GM19328 (cell line): ENCODE data around the gene GPSM1.

Experiments used
- ATAC-seq: cut with Tn5 transposase; IDR thresholded peaks from one replicate; pipeline ENCODE4 v1.9.1; 2021; ENCODE audit warnings: mild to moderate bottlenecking, moderate library complexity; ENCODE audit not compliant: unreplicated experiment

GPSM1 gene

DNA sequence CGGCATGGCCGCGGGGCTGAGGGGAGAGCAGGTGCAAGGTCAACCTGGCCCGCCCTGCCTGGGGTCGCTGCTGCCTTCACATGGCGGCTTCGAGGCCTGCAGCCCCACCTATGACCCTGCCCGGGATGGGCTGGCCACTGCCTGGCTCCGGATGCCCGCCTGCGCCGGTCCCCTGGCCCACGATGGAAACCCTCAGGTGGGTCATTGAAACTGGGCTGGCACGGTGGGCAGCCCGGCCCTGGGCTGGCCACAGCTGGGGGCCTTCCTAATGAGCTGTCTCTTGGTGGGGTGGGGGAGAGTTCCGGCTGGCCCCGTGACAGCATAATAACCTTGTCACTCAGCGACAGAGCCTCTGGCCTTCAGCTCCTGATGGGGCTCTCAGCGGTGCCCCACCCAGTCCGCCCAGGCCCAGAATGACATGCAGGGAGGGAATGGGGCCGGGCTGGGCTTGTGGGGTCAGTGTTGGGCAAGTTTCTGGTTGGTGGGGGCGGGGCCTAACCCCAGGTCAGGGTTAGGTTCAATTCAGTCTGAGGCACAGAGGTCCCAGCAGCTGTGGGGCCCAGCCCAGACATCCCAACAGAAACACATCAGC, 23.4 kb upstream of the GPSM1 start, which contains the start of gene CCDC187:
Gene CCDC187, minus strand, starts transcription at position 270 of the 592 bp plus-strand sequence. Its CDS starts 264 bp downstream, at position 6.
- ATAC-seq: no peak

DNA sequence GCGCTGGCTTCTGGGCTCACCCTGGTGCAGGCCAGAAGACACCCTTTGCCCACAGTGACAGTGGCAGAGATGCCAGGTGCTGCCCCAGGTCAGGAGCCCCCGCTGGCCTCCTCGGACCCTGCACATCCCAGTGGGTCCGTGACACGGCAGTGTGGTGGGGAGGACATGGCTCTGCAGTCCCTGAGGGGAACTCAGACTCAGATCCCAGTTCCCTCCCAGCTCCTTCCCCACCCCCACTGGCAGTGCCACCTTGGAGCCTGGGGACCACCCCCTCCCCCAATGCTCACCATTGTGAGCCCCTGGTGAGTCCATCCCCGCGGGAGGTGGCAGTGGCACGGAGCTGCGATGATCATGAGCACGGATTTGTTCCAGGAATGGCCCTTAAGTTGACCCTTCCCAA, 22.9 kb upstream of the GPSM1 start:
- ATAC-seq: no peak

DNA sequence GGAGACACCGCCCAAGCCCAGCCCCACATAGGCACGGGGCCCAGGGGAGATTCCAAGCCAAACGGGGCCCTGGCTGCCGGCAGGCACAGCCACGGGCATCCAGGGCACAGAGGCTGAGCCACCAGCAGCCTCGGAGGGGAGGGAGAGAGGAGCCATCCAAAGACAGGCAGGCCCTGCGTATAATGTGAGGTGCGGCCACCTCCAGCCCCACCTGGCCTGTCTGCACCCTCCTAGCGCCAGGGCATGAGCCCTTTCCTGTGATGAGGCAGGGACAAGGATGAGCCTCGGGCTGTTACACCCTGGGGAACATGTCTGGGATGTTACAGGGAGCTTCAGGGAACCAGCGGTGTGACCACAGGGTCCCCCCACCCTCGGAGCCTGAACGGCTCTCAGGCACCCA, 22.4 kb upstream of the GPSM1 start:
- ATAC-seq: no peak

DNA sequence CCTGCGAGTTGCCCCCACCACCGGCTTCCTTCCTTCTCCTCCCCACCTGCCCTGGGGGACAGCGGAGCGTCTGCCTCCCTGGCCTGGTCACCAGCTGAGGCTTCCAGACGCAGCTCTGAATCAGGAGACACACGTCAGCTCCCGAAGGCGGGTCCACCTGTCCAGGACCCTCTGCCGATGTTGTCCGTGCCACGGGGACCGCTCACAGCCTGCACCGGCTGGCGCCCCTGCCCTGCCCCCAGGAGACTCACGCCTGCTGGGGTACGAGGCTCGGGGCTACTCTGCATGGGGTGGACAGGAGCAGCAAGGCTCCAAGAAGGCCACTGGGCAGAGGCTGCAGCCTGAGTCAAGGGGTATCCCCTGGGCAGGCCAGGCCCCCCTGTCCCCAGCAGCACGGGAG, 21.5 kb upstream of the GPSM1 start:
- no peak for ATAC-seq

DNA sequence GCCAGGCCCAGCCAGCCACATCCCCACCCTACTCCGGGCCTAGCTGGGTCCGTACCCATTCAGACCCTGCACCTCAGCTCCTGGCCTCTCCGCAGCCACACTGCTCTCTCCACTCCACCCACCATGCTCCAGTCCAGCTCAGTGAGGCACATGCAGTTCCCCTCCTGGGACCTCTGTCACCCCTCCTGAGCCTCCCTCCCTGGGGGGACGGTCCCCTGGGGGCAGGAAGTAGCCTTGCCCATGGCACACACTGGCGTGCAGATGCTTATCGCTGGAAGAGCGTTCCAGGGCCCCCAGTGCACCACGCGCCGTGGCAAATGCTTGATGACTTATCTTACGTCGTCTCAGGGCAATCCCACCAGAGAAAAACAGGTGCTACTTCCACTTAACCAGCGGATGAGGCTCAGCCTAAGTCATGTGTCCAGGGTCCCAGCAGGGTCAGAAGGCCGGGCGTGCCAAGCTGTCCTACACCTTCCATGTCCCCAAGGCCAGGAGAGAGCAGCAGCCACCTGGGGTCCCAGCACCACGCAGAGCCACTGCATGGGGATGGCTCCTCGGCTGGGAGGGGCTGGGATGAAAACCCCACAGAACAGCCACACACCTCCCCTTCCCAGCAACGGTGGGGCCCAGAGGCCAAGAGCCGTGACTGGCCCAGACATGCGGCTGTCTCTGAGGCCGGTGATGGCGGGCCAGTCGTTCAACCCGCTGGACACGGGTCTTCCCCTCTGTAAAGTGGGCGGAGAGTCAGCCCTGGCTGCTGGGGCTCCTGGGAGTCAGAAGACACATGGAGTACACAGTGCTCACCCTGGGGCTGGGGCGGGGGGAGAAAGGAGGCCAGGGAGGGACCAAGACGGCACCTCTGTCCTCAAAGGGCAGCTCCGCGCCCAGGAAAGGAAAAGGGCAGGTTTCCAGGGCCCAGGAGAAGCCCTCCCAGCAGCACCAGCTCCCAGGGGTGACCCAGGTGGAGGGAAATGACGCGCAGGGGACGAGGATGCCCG, 20.8 kb upstream of the GPSM1 start:
- no peak for ATAC-seq

DNA sequence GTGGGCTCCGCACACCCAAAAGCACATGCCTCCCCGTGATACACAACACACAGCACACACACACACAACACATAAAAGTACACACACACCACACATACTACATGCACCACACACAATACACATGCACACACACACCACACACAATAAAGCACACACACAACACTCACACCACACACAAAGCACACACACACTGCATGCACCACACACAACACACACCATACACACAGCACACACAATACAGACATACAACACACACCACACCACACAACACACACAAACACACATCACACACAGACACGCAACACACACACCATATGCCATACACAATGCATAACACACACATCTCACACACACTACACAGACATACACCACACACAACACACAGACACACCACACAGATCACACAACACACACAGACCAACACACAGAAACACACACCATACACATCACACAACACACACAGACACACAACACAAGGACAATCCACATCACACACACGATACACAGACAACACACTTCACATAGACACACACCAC, 20.1 kb upstream of the GPSM1 start:
- no peak for ATAC-seq

DNA sequence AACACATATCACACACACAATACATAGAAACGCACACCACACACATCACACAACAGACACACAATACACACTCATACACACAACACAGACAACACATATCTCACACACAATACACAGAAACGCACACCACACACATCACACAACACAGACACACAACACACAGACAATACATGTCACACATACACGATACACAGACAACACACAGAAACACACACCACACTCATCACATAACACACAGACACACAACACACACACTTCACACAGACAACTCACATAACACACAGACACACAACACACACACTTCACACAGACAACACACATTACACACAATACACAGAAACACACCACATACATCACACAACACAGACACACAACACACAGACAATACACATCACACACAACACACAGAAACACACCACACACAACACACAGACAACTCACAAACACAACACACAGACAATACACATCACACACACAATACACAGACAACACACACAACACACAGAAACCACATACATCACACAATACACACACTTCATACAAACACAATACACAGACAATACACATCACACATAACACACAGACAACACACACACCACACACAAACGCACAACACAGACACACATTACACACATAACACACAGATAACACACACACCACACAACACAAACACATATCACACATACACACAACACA, 19.2 kb upstream of the GPSM1 start:
- ATAC-seq: no peak

DNA sequence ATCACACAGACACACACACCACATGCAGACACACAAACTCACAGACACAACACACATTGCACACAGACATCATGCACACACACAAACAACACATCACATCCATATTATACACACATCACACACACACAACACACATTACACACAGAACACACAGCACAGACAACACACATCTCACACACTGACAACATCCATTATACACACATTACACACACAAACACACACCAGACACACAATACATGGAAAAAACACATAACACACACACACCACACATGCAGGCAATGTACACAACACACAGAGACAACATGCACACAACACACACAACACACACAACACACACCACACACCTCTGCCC, 18.7 kb upstream of the GPSM1 start:
- no peak for ATAC-seq

DNA sequence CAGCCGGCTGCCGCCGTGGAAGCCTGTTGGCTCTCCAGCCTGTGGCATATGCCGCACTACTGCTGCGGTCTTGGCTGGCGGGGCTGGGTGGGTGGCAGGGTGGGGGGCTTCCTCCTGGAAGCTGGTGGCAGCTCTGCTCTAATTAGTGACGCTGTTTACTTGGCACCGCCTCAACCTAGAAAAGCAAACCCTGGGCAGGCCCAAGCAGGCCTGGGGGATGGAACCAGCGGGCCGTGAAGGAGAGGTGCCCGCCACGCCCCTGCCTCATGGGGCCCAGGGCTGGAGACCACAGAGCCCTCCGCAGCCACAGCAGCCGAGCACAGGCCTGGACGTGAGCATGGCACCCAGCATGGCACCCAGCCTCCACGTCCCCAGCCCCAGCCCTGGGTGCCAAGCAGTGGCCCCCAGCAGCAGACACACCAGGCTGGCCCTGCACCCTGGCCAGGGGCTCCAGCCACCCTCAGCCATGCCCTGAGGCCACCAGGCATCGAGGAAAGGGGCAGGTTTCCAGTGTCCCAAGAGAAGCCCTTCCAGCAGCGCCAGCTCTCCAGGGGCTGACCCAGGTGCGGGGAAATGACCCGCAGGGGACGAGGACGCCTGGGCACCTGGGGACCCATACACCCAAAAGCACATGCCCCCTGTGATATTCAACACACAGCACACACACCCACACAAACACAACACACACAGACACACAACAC, 18.1 kb upstream of the GPSM1 start:
- no peak for ATAC-seq

DNA sequence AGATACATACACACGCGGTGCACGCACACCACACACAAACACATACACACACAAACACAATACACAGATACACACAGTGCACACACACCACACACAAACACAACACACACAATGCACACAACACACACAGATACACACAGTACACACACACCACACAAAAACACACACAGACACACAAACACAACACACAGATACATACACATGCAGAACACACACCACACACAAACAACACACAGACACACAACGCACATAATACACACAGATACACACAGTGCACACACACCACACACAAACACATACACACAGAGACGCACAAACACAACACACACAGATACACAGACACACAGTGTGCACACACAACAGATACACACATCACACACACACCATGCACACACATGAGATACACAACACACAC, 17.5 kb upstream of the GPSM1 start:
- ATAC-seq: no peak

DNA sequence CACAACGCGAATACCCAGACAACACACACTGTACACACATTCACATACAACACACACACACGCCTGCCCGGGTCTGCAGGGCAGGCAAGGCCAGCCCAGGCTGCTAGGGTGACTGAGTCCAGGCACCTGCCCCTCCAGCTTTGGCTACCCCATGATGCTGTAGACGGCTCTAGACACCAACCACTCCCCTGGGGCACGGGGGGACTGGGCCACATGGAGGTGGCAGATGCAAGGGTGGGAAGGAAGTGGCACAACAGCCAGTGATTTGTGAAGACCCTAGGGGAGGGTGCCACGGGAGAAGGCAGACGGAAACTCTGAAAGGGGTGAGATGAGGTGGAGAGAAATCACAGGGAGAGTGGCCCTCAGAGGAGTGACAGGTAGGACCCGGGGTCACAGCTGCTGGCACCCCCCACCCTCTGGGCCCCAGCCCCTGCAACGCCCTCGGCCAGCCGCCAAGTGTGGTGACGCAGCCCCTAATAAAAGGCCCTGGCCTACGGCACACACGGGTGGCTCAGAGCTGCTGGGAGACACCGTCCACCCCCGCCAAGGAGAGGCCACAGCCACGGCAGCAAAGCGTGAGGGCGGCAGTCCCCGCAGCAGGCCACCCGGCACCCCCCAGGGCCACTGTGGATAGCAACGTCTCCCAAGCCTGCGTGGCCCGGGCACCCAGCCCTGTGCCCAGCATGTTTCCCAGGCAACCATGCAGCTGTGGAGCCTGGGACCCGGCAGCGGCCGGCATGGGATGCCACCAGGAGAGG, 16.9 kb upstream of the GPSM1 start:
- ATAC-seq: no peak

DNA sequence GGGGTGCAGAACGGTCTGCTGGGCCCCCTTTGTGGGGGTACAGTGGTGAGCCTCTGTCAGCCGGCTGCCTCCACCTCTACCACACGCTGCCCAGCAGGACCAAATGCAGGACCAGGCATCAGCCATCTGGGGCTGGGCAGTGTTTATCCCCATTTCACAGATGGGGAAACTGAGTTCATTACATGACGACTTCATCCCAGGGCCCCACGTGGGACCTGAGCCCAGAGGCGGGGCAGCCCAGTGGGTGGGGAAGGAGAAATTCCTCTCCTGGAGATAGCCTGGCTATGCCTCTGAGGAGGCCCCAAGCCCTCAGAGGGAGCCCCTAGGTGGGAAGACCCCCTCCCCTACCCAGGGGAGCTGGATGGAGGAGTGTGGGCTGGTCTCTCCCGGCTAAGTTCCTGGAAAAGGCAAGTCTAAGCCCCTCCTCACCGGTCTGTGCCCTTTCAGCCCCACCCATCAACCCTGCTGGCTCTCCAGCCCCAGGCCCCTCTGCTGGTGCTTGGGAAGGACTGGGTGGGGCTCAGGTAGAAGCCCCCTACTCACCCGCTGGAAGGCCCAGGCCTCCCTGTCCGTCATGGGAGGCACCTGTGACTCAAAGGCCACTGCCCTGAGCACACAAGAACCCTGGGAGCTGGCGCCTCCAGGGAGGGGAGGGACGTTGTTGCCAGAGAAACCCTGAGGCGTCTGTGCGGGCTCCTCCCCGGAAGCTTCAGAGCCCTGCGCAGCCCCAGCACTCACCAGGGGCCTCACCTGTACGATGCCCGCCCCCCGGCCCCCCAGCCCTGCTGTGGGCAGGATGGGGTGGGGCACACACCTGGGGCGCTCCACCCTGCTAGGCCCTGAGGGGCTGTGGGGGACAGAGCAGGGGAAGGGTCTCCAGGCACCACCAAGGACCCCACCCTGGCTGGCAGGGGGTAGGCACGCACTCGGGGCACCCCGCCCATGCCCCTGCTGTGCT, 16.0 kb upstream of the GPSM1 start:
- no peak for ATAC-seq

DNA sequence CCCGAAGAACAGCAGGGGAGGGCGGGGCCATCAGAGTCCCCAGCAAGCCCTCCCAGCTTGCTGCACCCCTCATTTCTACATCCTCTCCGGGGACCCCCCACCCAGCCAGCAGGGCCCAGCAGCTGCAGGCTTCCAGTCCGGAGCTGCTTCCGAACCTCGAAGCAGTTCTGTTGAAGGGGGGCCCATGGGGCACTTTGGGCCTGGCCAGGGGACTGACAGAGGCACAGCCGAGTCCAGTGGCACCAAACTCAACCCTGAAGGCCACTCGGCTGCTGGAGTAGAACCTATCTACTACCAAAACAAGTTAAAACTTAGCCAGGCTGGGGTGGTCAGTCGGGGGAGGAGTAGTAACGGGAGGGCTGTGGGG, 15.3 kb upstream of the GPSM1 start:
- no peak for ATAC-seq

DNA sequence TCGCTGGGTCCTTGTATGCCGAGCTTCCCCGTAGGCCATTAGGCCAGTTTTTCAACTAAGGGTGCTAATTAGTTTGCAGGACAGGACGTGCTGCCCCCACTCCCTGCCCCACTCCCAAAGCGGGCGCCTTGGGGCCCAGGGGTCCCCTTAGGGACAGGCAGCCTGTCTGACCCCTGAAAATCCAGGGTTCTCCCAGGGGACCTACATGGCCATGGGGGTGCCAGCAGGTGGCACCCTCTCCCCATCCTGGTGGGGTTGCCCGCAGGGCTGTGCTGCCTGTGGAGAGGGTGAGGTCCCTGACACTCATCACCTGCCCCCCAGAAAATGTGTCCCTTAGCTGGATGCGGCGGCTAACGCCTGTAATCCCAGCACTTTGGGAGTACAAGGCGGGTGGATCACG, 14.9 kb upstream of the GPSM1 start:
- ATAC-seq: no peak

DNA sequence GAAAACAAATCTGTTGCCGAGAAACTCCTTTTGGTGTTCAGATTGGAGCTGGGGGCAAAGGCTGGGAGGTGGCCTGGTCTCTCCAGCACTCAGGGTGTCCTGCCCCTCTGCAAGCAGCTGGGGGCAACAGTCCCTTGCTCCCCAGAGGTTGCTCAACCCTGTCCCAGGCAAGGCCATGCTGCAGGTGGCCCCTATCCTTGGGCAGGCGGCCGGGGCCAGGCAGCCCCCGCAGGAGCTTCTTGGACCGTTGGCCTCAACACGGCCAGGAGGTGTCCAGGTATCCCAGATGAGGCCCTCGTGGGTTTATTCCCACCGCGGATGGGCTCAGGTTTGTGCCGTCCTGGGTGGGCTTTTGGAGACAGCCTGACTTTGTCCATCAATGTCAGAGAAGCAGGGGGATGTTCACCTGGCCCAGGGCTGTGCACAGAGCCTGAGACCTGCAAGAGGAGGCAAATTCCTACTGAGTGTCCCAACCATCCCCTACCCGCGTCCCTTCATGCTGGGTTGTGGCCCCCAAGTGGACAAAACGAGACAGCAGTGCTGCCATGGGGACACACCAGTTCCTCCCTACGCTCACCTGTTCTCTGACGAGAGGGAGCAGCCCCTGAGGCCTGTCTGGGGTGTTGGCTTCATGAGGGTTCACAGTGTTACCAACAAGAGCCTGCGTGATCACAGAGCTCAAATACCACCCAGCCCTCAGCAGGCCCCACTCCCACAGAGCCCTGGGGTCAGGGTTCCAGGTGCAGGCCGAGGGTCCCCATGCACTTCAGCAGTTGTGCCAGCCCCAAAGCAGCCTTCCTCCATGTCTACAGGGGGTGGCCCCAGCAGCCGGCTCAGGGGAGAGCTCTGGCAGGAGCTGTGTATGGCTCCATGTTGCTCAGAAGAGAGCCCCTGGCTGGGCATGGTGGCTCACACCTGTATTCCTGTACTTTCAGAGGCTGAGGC, 14.0 kb upstream of the GPSM1 start:
- ATAC-seq: no peak

DNA sequence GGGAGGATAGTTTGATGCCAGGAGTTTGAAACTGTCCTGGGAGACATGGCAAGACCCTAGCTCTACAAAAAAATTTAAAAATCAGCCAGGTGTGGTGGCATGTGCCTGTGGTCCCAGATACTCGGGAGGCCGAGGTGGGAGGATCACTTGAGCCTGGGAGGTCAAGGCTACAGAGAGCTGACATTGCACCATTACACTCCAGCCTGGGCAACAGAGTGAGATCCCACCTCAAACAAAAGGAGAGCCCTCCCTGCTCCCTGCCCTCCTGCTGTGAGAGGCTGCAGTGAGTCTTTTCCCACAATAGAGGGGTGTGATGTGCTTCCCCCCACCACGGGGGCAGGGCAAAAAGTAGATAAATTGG, 13.3 kb upstream of the GPSM1 start:
- ATAC-seq: no peak

DNA sequence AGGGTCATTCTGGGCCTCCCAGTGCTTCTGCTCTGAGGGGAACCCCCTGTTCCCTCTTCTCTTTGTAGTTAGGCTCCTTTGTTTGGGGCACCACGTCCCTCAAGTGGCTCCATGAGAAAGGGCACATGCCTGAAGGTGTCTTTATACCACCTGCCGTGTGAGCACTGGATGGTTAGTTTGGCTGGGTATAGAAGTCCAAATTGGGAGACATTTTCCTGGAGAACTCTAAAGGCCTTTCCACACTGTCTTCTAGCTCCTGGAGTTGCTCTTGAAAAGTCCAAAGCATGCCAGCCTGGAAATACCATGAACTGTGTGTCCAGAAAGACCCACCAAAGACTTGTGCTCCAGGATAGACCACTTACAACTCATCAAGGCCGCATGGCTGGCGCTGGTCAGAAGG, 12.4 kb upstream of the GPSM1 start:
- no peak for ATAC-seq

DNA sequence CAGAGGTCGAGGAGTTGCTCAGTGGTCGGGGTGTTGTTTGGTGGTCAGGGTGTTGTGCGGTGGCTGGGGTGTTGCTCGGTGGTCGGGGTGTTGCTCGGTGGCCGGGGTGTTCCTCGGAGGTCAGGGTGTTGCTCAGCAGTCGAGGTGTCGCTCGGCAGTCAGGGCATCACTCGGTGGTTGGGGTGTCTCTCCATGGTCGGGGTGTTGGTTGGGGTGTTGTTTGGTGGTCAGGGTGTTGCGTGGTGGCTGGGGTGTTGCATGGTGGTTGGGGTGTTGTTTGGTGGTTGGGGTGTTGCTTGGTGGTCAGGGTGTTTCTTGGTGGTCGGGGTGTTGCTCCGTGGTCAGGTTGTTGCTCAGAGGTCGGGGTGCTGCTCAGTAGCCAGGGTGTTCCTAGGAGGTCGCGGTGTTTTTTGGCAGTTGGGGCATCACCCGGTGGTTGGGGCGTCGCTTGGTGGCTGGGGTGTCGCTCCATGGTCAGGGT, 11.0 kb upstream of the GPSM1 start:
- no peak for ATAC-seq
